Measurements from ENCODE around the gene HOXB2.

HOXB2 gene

DNA sequence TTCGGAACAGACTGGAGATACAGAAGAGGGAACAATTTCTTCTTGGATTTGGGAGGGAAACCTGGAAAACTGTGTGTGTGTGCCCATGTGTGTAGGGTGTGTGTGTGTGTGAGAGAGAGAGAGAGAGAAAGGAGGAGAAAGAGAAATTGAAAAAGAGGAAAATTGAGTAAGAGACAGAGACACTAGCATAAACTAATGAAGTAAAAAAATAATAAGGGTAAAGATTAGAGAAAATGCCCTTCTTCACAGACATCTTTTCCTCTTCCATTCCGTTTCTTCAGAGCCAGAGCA, 13.9 kb upstream of the HOXB2 start:
- no peak overlapping the region for H3K4me3 ChIP-seq (ENCODE audit: low read depth in 1 of 2, low read length in 2 of 2)
- H3K27me3 ChIP-seq (ENCODE audit: insufficient read depth, low read length, poor library complexity) = peaks cover 55% of the 10 kb centered on the region
- H3K79me2 ChIP-seq (ENCODE audit: insufficient read depth, low read length) = no peaks in the 10 kb centered on the region
- H2AFZ ChIP-seq (ENCODE audit: low read depth, low read length) = no peak overlapping the region
- no peak overlapping the region for H3K9ac ChIP-seq (ENCODE audit: low read depth, low read length)
- H3K9me3 ChIP-seq (ENCODE audit: insufficient read depth, low read length, severe bottlenecking) = no peaks in the 10 kb centered on the region
- ATAC-seq (ENCODE audit: insufficient read depth, low read depth) (no peak), DNase-seq (no peak)
- peaks cover 8% of the 10 kb centered on the region; the same call in 1 of the 2 replicates for H4K20me1 ChIP-seq (ENCODE audit: insufficient read depth, low read length)
- TF ChIP-seq, protein P1, sequence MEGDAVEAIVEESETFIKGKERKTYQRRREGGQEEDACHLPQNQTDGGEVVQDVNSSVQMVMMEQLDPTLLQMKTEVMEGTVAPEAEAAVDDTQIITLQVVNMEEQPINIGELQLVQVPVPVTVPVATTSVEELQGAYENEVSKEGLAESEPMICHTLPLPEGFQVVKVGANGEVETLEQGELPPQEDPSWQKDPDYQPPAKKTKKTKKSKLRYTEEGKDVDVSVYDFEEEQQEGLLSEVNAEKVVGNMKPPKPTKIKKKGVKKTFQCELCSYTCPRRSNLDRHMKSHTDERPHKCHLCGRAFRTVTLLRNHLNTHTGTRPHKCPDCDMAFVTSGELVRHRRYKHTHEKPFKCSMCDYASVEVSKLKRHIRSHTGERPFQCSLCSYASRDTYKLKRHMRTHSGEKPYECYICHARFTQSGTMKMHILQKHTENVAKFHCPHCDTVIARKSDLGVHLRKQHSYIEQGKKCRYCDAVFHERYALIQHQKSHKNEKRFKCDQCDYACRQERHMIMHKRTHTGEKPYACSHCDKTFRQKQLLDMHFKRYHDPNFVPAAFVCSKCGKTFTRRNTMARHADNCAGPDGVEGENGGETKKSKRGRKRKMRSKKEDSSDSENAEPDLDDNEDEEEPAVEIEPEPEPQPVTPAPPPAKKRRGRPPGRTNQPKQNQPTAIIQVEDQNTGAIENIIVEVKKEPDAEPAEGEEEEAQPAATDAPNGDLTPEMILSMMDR (IDR thresholded peaks at IDR 0.05; ENCODE audit: borderline replicate concordance, extremely low read depth, low read length, poor library complexity, severe bottlenecking) = no peak
- no peak for TF ChIP-seq EZH2 (IDR thresholded peaks at IDR 0.05; ENCODE audit: borderline replicate concordance, low read depth, low read length, severe bottlenecking)
- H3K27ac ChIP-seq (ENCODE audit: low read length) = no peak overlapping the region
- no peaks in the 10 kb centered on the region for H3K36me3 ChIP-seq (ENCODE audit: insufficient read depth, low read length)
- no peak overlapping the region for H3K4me2 ChIP-seq (ENCODE audit: insufficient read depth, low read length)
- H3K4me1 ChIP-seq (ENCODE audit: insufficient read depth, low read length) = no peaks in the 10 kb centered on the region

DNA sequence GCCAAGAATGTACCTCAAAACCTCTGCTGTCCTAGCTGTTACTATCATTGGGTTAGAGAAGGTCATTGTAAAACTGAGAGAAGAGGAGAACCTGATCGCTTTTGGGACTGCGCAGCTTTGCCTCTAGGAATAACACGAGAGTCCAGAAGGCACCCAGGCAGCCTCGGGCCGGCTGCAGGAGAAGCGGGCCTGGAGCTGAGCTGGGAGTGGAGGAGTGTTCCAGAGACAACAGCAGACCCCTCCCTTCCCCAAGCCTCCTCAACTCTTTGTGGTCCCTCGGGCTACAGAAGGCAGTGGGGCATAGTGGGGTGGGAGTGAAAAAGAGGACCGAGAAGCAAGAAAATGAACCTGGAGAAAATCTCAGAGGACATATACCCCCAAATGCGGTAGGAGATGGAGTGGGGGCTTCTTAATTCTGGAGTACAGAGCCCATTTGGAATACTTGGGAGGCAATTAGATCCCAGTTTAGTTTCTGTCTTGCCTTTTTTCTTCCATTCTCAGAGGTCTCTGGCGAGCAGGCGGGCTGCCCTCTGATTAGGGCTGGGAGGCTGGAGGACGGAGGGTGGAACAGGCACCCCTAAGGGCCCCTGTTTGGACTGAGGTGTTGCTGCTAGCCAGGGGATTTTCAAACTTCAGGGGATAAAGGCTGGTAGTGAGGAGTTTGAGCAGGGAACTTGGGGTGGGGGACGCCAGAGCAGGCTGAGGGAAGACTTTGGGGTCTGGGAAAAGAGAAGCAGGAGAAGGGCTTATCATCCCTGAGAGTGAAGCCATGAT, 13.3 kb upstream of the HOXB2 start:
- Histone ChIP-seq H3K27me3 (ENCODE audit: insufficient read depth, low read length, poor library complexity) (peaks cover 55% of the 10 kb centered on the region), H3K4me3 (ENCODE audit: low read depth in 1 of 2, low read length in 2 of 2) (no peak overlapping the region), H3K9ac (ENCODE audit: low read depth, low read length) (no peak overlapping the region), H3K79me2 (ENCODE audit: insufficient read depth, low read length) (no peaks in the 10 kb centered on the region), H2AFZ (ENCODE audit: low read depth, low read length) (no peak overlapping the region), H3K27ac (ENCODE audit: low read length) (no peak overlapping the region), H3K4me2 (ENCODE audit: insufficient read depth, low read length) (no peak overlapping the region), H3K4me1 (ENCODE audit: insufficient read depth, low read length) (no peaks in the 10 kb centered on the region), H4K20me1 (ENCODE audit: insufficient read depth, low read length) (0 out of 2 replicates have a peak, but pooled peaks cover 2% of the 10 kb centered on the region), H3K36me3 (ENCODE audit: insufficient read depth, low read length) (no peaks in the 10 kb centered on the region), H3K9me3 (ENCODE audit: insufficient read depth, low read length, severe bottlenecking) (no peaks in the 10 kb centered on the region)
- no peak for TF ChIP-seq EZH2 (IDR thresholded peaks at IDR 0.05; ENCODE audit: borderline replicate concordance, low read depth, low read length, severe bottlenecking)
- TF ChIP-seq, protein P1 (IDR thresholded peaks at IDR 0.05; ENCODE audit: borderline replicate concordance, extremely low read depth, low read length, poor library complexity, severe bottlenecking) = no peak
- no peak for ATAC-seq (ENCODE audit: insufficient read depth, low read depth)
- no peak for DNase-seq

DNA sequence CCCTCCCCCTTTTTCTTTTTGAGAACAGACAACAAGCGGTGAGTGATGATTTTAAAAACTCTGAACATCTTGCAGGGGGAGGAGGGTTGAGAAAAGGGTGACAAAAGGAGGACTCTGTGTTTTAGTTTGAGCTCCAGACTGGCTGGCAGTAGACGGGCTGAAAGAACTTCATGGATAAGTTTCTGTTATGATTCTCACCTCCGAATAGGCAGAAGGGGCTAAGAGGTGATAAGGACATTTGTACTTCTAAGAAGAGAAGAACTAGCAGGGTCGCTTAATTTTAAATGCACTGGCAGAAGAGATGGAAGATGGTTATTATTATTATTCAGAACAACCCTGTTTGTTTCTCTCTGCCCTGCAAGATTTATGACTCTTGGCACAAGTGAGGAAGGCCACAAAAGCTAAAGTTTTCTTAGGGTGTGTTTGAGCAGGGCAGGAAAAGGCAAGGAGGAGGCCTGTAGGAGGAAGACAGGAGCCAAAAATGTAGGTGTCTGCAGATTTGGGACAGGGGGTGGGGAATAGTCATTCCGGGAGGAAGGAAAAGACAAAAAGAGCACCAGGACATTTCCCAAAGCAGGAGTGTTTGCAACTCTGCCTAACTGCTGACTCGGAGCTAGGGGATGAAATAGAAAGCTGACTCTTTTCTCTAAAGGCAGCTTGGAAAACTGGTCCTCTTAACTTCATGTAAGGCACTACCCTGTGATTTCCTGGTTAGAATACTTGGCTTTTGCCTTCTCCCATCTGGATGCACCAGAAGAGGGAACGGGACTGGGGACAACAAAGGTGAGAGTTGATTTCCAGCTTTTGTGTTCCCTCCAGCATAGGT, 11.9 kb upstream of the HOXB2 start:
- no peak for TF ChIP-seq EZH2 (IDR thresholded peaks at IDR 0.05; ENCODE audit: borderline replicate concordance, low read depth, low read length, severe bottlenecking)
- TF ChIP-seq, protein P1 (IDR thresholded peaks at IDR 0.05; ENCODE audit: borderline replicate concordance, extremely low read depth, low read length, poor library complexity, severe bottlenecking) = no peak
- no peaks in the 10 kb centered on the region for H3K79me2 ChIP-seq (ENCODE audit: insufficient read depth, low read length)
- H3K27ac ChIP-seq (ENCODE audit: low read length) = no peak overlapping the region
- no peaks in the 10 kb centered on the region for H3K36me3 ChIP-seq (ENCODE audit: insufficient read depth, low read length)
- H3K9ac ChIP-seq (ENCODE audit: low read depth, low read length) = no peak overlapping the region
- H3K4me3 ChIP-seq (ENCODE audit: low read depth in 1 of 2, low read length in 2 of 2) = no peak overlapping the region
- ATAC-seq (ENCODE audit: insufficient read depth, low read depth) (no peak), DNase-seq (no peak)
- peaks cover 45% of the 10 kb centered on the region for H3K27me3 ChIP-seq (ENCODE audit: insufficient read depth, low read length, poor library complexity)
- 0 out of 2 replicates have a peak, but pooled peaks cover 2% of the 10 kb centered on the region for H4K20me1 ChIP-seq (ENCODE audit: insufficient read depth, low read length)
- H2AFZ ChIP-seq (ENCODE audit: low read depth, low read length) = no peak overlapping the region
- no peaks in the 10 kb centered on the region for H3K4me1 ChIP-seq (ENCODE audit: insufficient read depth, low read length)
- no peaks in the 10 kb centered on the region for H3K9me3 ChIP-seq (ENCODE audit: insufficient read depth, low read length, severe bottlenecking)
- H3K4me2 ChIP-seq (ENCODE audit: insufficient read depth, low read length) = no peak overlapping the region

Data from DND-41 (cell line).